K562 (cell line): Measurements from ENCODE around the gene MRPL9. TPM values are rescaled to one million over a fixed set of nuclear protein-coding genes. Genes with fewer than 3 reads are reported as not detected.

Experiments used
- MGA ChIP-seq: fragments of 450-650 bp; IDR thresholded peaks from 2 replicates; pipeline ENCODE4 v1.6.1; 2016; ENCODE audit warnings: mild to moderate bottlenecking, moderate library complexity
- STAG1 ChIP-seq: sonication (generic); formaldehyde crosslinking; IDR thresholded peaks from 2 replicates; pipeline ENCODE4 v1.5.0; 2020; ENCODE audit warnings: missing genetic modification reagents, borderline replicate concordance
- STAT5B ChIP-seq: fragments of 250-450 bp; sonication (Bioruptor Pico); IDR thresholded peaks from 2 replicates; pipeline ENCODE4 v1.8.0; 2021; ENCODE audit warnings: mild to moderate bottlenecking, inconsistent platforms
- TCFL5 ChIP-seq: fragments of 250-450 bp; sonication (Bioruptor Pico); conservative IDR thresholded peaks from 2 replicates; pipeline ENCODE4 v1.6.1; 2021; ENCODE audit warnings: mild to moderate bottlenecking, moderate library complexity, matching md5 sums
- ZNF407 ChIP-seq: fragments of 450-650 bp; IDR thresholded peaks from 2 replicates; pipeline ENCODE4 v1.6.1; 2016; ENCODE audit warnings: low read depth
- ZNF589 ChIP-seq: fragments of 200-800 bp; sonication (Bioruptor generic); IDR thresholded peaks from 2 replicates; pipeline ENCODE4 v1.6.1; 2016; ENCODE audit warnings: low read depth, missing genetic modification characterization, missing compliant biosample characterization
- polyA plus RNA-seq, 8 experiments: library from polyadenylated mRNA; depleted of rRNA in 4 of 8; stranded (reverse) in 5 of 8; unstranded in 3 of 8; fragments of >200 nt; fragmentation: Nextera tagmentation in 2 of 8; fragmentation: Illumina TruSeq in 1 of 8; extraction: Ambion mirVana in 2 of 8; extraction: Trizol in 1 of 8; gene quantifications; 2 replicates each; pipeline versions ENCODE4 v1.2.1 to v1.2.3, GENCODE V29; 2011 to 2014; ENCODE audit warnings: inconsistent platforms in 1 of 8, missing spikeins in 1 of 8
- total RNA-seq, 7 experiments: library from RNA; depleted of rRNA in 6 of 7; stranded (reverse); fragments of >200 nt in 6 of 7; fragmentation: Illumina TruSeq in 2 of 7; extraction: Trizol in 2 of 7; gene quantifications; 2 replicates each; pipeline versions ENCODE4 v1.2.1 to v1.2.3, GENCODE V29; 2011 to 2021; ENCODE audit warnings: low replicate concordance in 1 of 7

Gene MRPL9
- total and polyA plus RNA-seq, 9 of the 15 experiments (the other 6 are each of a cell fraction or from before 2014, with no cell fraction given), result 38.0 to 162 (median 111) TPM

GRCh38 chr1:151739590-151740355, 23.5 kb downstream of the MRPL9 start (continued):
- no peak for TF ChIP-seq TCFL5 (CRISPR knock-in tag)
- no peak for TF ChIP-seq ZNF407
- no peak for TF ChIP-seq MGA
- TF ChIP-seq STAT5B (CRISPR knock-in tag), result no peak
- TF ChIP-seq STAG1 (CRISPR knock-in tag), result no peak
- no peak for TF ChIP-seq ZNF589 (CRISPR knock-in tag)
